MCF 10A (cell line): ENCODE results near the gene OMA1. TPM values are rescaled to one million over a fixed set of nuclear protein-coding genes. Genes with fewer than 3 reads are reported as not detected.

Experiments used
- BruUV-seq: library from RNA; stranded (reverse); fragments of 400-500 nt; replicated peaks from 2 replicates; lab custom pipeline; 2021; lab: Mats Ljungman, UMichigan
- CTCF ChIA-PET: fragments of 300-600 bp; sonication (Branson Sonifier 250); formaldehyde crosslinking; extraction: SDS; loops from one replicate; lab custom pipeline; 2021; ENCODE audit warnings: antibody characterized with exemption, inconsistent platforms; lab: Yijun Ruan, JAX
- POLR2A ChIA-PET: fragments of 300-600, 350-650 bp; sonication (Branson Sonifier 250); formaldehyde crosslinking; extraction: SDS; loops from one replicate; lab custom pipeline; 2020; ENCODE audit warnings: antibody characterized with exemption, inconsistent platforms; lab: Yijun Ruan, JAX
- DNase-seq: peaks from one replicate; pipeline ENCODE4 v3.0.0-alpha.2; 2018; ENCODE audit not compliant: unreplicated experiment
- H3K27ac Mint-ChIP-seq: one replicate; pipeline ENCODE4 v1.8.0; 2022; ENCODE audit warnings: mild to moderate bottlenecking, low read depth, mixed read lengths; ENCODE audit not compliant: unreplicated experiment
- H3K27me3 Mint-ChIP-seq: one replicate; pipeline ENCODE4 v1.8.0; 2022; ENCODE audit warnings: mixed read lengths; ENCODE audit not compliant: insufficient read depth, unreplicated experiment
- H3K36me3 Mint-ChIP-seq: one replicate; pipeline ENCODE4 v1.8.0; 2022; ENCODE audit warnings: mild to moderate bottlenecking, moderate library complexity, mixed read lengths; ENCODE audit not compliant: insufficient read depth, unreplicated experiment
- H3K4me1 Mint-ChIP-seq: one replicate; pipeline ENCODE4 v1.8.0; 2022; ENCODE audit warnings: mixed read lengths; ENCODE audit not compliant: insufficient read depth, unreplicated experiment
- H3K4me3 Mint-ChIP-seq: one replicate; pipeline ENCODE4 v1.8.0; 2022; ENCODE audit warnings: mild to moderate bottlenecking, moderate library complexity, mixed read lengths; ENCODE audit not compliant: unreplicated experiment
- H3K9me3 Mint-ChIP-seq: one replicate; pipeline ENCODE4 v1.8.0; 2022; ENCODE audit warnings: mixed read lengths; ENCODE audit not compliant: unreplicated experiment
- intact Hi-C: fragments of 100-400 bp; cut with micrococcal nuclease; formaldehyde crosslinking; loops from 2 replicates; pipeline ENCODE4 v1.14.1; 2022
- total RNA-seq: library from RNA; stranded (reverse); gene quantifications from 2 replicates; pipeline ENCODE4 v1.2.3, GENCODE V29; 2022
- TF ChIP-seq, protein P1 (sequence below): fragments of 200-600 bp; IDR thresholded peaks from one replicate; pipeline ENCODE4 v1.8.0; 2022; ENCODE audit warnings: antibody characterized with exemption, mild to moderate bottlenecking; ENCODE audit not compliant: unreplicated experiment

OMA1 gene
- total RNA-seq, 1 experiment from 2014 or later, result 15.7 TPM

- no peak overlapping the region for H3K27ac Mint-ChIP-seq
- H3K27me3 Mint-ChIP-seq, result no peaks in the 10 kb centered on the region
- intact Hi-C loops, result no loop called here
- no peaks in the 10 kb centered on the region for H3K4me1 Mint-ChIP-seq
- no TSS peak for BruUV-seq
- H3K36me3 Mint-ChIP-seq, result no peaks in the 10 kb centered on the region
- no peak overlapping the region for H3K4me3 Mint-ChIP-seq
- TF ChIP-seq, protein P1, sequence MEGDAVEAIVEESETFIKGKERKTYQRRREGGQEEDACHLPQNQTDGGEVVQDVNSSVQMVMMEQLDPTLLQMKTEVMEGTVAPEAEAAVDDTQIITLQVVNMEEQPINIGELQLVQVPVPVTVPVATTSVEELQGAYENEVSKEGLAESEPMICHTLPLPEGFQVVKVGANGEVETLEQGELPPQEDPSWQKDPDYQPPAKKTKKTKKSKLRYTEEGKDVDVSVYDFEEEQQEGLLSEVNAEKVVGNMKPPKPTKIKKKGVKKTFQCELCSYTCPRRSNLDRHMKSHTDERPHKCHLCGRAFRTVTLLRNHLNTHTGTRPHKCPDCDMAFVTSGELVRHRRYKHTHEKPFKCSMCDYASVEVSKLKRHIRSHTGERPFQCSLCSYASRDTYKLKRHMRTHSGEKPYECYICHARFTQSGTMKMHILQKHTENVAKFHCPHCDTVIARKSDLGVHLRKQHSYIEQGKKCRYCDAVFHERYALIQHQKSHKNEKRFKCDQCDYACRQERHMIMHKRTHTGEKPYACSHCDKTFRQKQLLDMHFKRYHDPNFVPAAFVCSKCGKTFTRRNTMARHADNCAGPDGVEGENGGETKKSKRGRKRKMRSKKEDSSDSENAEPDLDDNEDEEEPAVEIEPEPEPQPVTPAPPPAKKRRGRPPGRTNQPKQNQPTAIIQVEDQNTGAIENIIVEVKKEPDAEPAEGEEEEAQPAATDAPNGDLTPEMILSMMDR, result no peak
- no peaks in the 10 kb centered on the region for H3K9me3 Mint-ChIP-seq
- POLR2A ChIA-PET, result interaction anchor here (0.6 kb wide), 3 partner anchors 41 to 333 kb away, joined by 3 to 9 read pairs (median 4); no protein-coding TSS in a partner anchor
- CTCF ChIA-PET, result interaction anchor here (0.9 kb wide), 1 partner anchor 114 kb away, joined by 3 read pairs; no protein-coding TSS in a partner anchor
- DNase-seq, result peak; percentile 77
Observed at GRCh38 chr1:58432851-58433668, 113.5 kb downstream of the OMA1 start.

DNA sequence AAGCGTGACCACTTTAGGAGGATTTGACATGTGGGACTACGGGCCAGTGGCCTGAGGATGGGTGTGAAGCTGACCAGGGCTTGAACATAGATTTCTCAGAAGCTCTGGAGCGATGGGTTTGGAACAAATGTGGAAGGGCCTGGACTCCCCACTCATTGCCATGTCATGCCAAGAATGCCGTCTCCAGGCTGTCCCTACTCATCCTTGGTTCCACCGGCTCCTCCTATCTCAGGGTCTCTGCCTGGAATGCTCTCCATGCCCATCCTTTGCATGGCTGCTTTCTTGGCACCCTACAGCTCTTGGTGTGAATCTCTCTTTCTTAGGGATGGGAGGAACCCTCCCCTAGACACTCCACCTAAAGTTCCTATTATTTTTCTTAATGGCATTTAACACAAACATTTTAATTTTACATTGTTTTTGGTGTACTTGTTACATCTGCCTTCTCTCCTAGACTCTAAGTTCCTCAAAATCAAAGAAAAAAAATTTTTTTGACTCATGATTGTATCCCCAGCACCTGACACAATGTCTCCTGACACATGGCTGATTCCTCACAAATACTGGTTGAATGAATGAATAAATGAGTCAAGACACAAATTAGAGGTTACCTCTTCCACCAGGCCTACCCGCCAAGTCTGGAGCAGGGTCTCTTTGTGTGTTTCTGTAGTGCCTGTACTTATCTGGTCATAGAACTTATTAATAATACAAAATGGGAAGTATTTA, 114.5 kb downstream of the OMA1 start:
- no TSS peak for BruUV-seq
- H3K4me3 Mint-ChIP-seq, result no peak overlapping the region
- POLR2A ChIA-PET, result interaction anchor here (0.6 kb wide), 2 partner anchors 115 to 334 kb away, joined by 3 to 4 read pairs; partner anchors contain the start of gene OMA1

More for the DNA sequence above, 114.5 kb downstream of the OMA1 start:
- no peaks in the 10 kb centered on the region for H3K27me3 Mint-ChIP-seq
- no peak overlapping the region for H3K27ac Mint-ChIP-seq
- no peaks in the 10 kb centered on the region for H3K4me1 Mint-ChIP-seq
- intact Hi-C loops, result no loop called here
- no peak for DNase-seq
- H3K36me3 Mint-ChIP-seq, result no peaks in the 10 kb centered on the region
- no peaks in the 10 kb centered on the region for H3K9me3 Mint-ChIP-seq
- TF ChIP-seq, protein P1, result no peak
- CTCF ChIA-PET, result interaction anchor here (0.9 to 1.0 kb wide), 2 partner anchors 9 to 115 kb away, joined by 3 to 4 read pairs; no protein-coding TSS in a partner anchor

Other genes starting within 250 kb of the OMA1 start
- 10.4 and 14.8 TPM in 2 replicates for gene TACSTD2, start 30.5 kb upstream of the OMA1 start, total RNA-seq
- gene MYSM1, start 153.3 kb upstream of the OMA1 start, total RNA-seq, result 22.0 and 25.0 TPM in 2 replicates
- gene JUN, start 237.3 kb upstream of the OMA1 start, total RNA-seq, result 60.6 and 71.5 TPM in 2 replicates